Islet precursor cell (in vitro differentiated cells): ENCODE data around the gene ZFR.
"Not testable (repeated sequence)": the region's sequence is repeated elsewhere in the genome, so short reads cannot be mapped to it uniquely, and the experiment has no call there.

Experiments
- DNase-seq: peaks from one replicate; pipeline ENCODE4 v3.0.0-alpha.2; 2018

ZFR gene

GRCh38 chr5:32355686-32356085, 88.9 kb downstream of the ZFR start:
- no peak for DNase-seq

- no peak for DNase-seq
Measured at GRCh38 chr5:32353420-32353819, 91.1 kb downstream of the ZFR start.

- DNase-seq = no peak
Measured at GRCh38 chr5:32352685-32353084, 91.9 kb downstream of the ZFR start.

GRCh38 chr5:32346869-32347268, 97.7 kb downstream of the ZFR start:
- DNase-seq = no peak

DNA sequence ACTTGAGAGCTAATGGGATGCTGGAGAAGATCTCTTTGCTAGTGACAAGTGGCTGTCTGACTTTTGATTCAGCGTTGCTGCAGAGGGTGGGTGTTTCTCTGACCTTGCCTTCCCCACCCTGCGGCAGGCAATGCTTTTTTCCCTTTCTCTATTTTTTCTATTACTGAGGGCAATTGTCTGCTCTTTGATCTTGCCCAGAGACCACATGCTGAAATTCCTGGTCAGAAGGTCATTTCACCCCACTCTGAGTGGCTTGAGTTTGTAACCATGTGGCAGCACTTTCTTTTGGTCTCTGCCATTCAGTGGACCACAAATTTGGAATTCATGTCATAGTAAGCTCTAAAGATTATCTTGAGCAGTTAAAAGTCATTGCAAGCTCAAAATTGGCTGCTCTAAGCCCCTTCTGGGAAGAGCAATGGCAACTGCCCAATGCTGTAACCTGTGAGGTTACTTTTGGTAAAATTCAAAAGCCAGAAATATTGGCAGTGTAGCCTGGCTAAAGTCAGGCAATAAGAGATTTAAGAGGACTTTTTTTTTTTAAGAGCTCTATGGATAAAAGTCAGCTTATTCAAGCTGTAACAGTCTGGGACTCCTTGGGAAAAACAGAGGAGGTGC, 101.4 kb downstream of the ZFR start:
- DNase-seq = no peak

- DNase-seq = no peak
Measured at GRCh38 chr5:32342656-32343055, 101.9 kb downstream of the ZFR start.

DNA sequence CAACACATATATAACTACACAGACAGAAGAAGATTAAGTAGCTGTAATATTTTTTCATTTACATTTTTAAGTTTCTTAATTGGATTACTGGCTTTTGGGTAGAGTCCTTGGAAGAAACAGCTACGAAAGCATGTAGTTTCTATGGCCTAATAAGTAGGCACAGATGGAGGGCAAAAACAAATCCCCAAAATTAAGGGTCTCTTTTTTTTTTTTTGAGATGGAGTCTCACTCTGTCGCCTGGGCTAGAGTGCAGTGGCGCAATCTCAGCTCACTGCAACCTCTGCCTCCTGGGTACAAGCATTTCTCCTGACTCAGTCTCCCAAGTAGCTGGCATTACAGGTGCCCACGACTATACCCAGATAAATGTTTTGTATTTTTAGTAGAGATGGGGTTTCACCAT, 104.7 kb downstream of the ZFR start:
- no peak for DNase-seq

GRCh38 chr5:32339198-32339597, 105.3 kb downstream of the ZFR start:
- DNase-seq = no peak

DNA sequence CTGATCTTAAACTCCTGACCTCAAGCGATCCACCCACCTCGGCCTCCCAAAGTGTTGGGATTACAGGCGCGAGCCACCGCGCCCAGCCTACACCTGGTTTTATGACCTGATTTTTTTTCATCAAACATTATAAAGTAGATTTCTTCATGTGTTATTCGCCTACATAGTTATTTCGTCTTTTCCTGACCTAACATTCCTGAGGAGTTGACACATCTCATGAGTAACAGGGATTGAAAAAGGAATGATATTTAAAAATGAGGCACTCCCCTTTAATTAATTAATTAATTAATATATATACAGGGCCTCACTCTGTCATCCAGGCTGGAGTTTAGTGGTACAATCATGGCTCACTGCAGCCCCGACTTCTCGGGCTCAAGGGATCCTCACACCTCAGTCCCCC, 111.6 kb downstream of the ZFR start:
- no peak for DNase-seq

- no peak for DNase-seq
Measured at GRCh38 chr5:32332361-32332760, 112.2 kb downstream of the ZFR start.

- no peak for DNase-seq
Measured at GRCh38 chr5:32331935-32332274, 112.6 kb downstream of the ZFR start.

DNA sequence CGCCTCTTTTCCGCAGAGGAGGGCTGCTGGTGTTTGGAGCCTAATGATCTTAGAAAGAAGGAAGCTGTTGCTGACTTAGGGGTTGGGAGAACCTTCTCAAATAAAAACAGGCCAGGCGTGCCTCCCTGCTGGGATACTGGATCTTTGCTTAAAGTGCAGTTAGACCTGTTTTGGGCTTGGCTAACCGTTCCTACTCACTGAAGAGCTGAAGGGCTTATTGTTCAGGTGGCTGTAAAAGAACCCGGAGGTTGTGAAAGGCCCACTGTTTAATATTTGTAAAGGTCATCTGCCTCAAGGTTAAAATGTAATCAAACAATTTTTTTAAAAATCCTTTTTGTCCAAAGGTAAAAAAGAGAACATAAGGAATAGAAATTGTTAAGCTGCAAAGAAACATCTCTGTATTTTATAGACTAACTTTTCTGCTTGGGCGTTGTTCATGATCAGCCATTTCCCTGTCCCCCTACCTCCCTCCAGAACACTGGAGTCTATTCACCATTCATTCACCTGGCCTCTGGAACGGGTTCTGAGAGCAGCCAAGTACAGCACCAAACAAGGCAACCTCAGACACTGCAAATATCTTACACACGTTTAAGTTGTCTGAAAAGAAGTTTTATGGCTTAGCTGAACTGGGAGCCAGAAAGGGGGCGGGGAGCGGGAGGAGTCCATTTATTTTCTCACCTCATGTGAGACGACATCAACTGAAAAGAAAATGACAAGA, 113.2 kb downstream of the ZFR start:
- peak; percentile 77 for DNase-seq

DNA sequence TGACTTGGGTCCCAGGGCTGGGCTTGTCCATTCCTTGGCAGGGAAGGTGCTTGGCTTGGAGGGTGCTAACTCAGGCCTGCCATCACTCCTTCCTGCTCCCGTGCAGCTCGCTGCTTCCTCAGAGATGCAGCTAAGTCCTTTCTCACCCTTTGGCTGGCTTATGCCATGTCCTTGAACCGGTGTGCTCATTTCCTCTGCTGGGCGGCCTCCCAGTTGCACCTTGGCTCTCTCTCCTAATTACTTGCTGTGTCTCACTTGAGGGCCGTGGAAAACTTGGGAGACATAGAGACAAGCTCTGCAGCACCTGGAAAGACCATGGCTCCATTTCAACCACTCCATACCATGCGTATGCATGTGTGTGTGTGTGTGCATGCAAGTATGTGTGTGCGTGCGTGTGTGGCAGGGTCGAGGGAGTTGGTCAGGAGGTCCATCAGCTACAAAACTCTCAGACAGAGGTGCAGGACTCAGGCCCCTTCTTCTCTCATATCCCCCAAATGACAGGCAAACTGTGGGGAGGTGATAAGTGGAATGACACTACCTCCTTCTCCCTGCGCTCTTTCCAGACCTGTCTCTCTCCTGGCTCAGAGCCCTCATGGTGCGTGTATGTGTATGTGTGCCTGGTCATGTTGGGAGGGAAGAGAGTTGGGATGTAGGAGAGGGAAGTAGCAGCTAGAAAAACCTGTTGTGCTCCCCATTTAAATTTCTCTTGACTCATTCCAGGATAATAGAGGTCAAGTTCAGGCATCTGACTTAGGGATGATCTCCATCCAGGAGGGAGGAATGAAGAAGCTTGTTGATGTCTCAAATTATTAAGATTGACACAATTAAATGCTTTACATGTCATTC, 114.2 kb downstream of the ZFR start:
- DNase-seq = no peak

- peak; percentile 83 for DNase-seq
Measured at GRCh38 chr5:32329395-32329834, 115.1 kb downstream of the ZFR start.

DNA sequence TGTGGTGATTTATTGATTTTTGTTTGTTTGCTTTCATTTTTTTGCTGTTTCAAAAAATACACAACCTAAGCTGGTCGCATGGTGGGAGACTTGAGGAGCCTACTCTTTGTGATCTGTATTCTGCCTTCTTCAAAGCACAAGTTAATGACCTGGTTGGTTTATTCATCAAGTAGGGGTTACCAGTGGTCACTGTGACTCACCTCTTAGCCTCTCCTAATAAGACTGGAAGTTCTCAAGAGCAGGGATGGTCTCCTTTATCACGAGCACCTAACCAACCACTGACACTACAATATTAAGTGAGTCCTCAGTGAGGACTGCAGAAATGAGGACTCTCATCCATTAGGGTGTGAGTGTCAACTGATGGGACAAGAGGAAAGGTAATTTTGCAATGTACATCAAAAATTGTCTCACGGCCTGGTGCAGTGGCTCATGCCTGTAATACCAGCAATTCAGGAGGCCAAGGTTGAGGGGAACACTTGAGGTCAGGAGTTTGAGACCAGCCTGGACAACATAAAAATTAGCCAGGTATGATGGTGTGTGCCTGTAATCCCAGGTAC, 118.2 kb downstream of the ZFR start:
- DNase-seq = no peak

- no peak for DNase-seq
Measured at GRCh38 chr5:32325616-32326015, 118.9 kb downstream of the ZFR start.

GRCh38 chr5:32325062-32325461, 119.5 kb downstream of the ZFR start:
- DNase-seq = no peak

DNA sequence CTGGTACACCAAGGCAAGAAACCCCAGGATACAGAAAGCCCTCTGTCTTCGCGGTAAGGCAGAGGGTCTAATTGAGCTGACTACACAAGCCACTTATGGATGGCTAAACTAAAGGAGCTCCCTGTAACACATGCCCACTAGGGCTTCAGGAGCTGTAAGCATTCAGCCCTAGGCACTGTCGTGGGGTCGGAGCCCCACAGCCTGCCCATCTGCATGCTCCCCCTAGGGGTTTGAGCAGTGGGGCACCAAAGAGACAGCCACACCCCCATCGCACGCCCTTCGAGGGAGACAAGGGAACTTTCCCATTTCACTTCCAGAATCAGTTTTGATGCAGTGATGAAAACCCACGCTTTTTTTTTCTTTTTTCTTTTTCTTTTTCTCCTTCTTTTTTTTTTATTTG, 120.8 kb downstream of the ZFR start:
- DNase-seq = no peak

GRCh38 chr5:32322882-32323281, 121.7 kb downstream of the ZFR start:
- DNase-seq = no peak

DNA sequence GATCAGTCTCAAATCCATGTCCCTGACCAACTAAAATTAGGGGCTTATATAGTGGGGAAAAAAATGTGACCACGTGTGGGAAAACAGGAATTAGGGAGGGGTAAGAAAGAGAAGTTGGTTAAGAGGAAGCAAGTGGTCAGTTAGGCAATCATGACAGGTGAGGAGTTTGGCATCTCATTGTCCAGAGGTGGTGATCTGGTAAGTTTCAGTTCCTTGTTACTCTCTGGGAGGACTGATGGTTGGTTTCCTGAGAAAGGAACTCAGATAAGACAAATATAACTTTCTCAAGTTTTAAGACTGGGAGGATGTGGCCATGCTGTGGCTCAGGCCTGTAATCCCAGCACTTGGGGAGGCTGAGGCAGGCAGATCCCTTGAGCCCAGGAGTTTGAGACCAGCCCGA, 122.8 kb downstream of the ZFR start:
- not testable (repeated sequence) for DNase-seq

DNA sequence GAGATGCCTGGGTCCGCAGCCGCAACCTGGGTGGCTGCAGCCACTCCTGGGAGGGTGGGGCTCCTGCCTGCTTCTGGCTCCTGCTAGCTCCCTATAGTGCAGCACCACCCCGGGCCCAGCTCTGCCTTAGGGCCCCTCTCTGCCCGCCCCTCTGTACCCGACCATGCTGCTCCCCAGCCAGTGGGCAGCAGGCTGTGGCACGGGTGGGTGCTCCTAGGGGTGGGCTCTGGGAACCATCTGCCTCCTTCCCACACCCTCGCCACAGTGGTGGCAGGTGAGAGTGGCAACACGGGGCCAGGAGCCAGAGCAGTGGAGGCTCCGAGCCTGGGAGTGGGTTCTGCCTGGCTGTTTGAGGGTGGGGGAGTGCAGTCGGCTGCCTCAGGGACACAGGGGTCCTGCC, 124.0 kb downstream of the ZFR start:
- DNase-seq = no peak

- no peak for DNase-seq
Measured at GRCh38 chr5:32319926-32320543, 124.5 kb downstream of the ZFR start.

DNA sequence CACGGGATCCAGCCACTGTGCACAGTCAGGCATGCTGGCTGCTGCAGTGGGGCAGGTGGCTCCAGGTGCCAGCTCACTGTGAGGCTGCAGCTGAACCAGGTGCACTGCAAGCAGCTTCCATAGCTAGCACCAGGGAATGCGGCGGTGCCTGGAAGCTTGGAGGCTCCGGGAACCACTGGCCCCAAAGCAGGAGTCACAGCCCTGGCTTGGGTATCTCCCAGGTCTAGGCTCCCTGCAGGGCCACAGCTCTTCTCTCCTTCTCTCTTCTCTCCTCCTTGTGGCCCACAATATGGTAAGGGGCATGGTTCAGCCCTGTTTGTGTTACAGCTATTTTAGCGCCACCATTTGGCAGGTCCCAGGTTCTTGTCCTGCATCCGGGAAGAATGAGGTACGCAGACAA, 125.1 kb downstream of the ZFR start:
- DNase-seq = no peak
